ENCODE data around the gene RRBP1. TPM values are rescaled to one million over a fixed set of nuclear protein-coding genes. Genes with fewer than 3 reads are reported as not detected.
A peak's percentile ranks its signal among the peaks of the same experiment; 100 is the strongest.

RRBP1 gene
- total RNA-seq, 6 experiments from 2014 or later: 273 to 331 (median 317) TPM

GRCh38 chr20:17652411-17652810 is 29.6 kb downstream of the RRBP1 start:
- peaks cover 67% of the 10 kb centered on the region for H3K4me1 Mint-ChIP-seq (ENCODE audit: low read depth)

GRCh38 chr20:17651760-17652388 is 30.2 kb downstream of the RRBP1 start:
- Mint-ChIP-seq H3K36me3 (ENCODE audit: low read depth) (peaks cover 30% of the 10 kb centered on the region), H3K4me3 (peak overlapping the region; percentile 39), H3K27me3 (ENCODE audit: insufficient read depth) (peaks cover under 1% of the 10 kb centered on the region), H3K9me3 (no peaks in the 10 kb centered on the region), H3K27ac (peak overlapping the region; percentile 82), H3K4me1 (ENCODE audit: low read depth) (peaks cover 62% of the 10 kb centered on the region)
- no peak for TF ChIP-seq CTCF (IDR thresholded peaks at IDR 0.05)
- DNase-seq: no peak

More at GRCh38 chr20:17652411-17652810, 29.6 kb downstream of the RRBP1 start:
- Mint-ChIP-seq H3K27ac (peak overlapping the region; percentile 72), H3K9me3 (no peaks in the 10 kb centered on the region), H3K4me3 (peak overlapping the region; percentile 39; the same call in 1 of the 2 replicates), H3K27me3 (ENCODE audit: insufficient read depth) (peaks cover 2% of the 10 kb centered on the region), H3K36me3 (ENCODE audit: low read depth) (peaks cover 36% of the 10 kb centered on the region)
- no peak for DNase-seq
- no peak for TF ChIP-seq CTCF (IDR thresholded peaks at IDR 0.05)

- no peak for TF ChIP-seq CTCF (IDR thresholded peaks at IDR 0.05)
- Mint-ChIP-seq H3K36me3 (ENCODE audit: low read depth) (peaks cover 24% of the 10 kb centered on the region), H3K4me1 (ENCODE audit: low read depth) (peaks cover 56% of the 10 kb centered on the region), H3K9me3 (no peaks in the 10 kb centered on the region), H3K27ac (peak overlapping the region; percentile 82), H3K27me3 (ENCODE audit: insufficient read depth) (peaks cover 2% of the 10 kb centered on the region), H3K4me3 (no peak overlapping the region)
- peak; percentile 19 for DNase-seq
These were observed 30.8 kb downstream of the RRBP1 start for GRCh38 chr20:17651129-17651759.

- peak overlapping the region; percentile 82 for H3K27ac Mint-ChIP-seq
- H3K27me3 Mint-ChIP-seq (ENCODE audit: insufficient read depth): peaks cover 2% of the 10 kb centered on the region
These were observed 31.5 kb downstream of the RRBP1 start for GRCh38 chr20:17650301-17651128.

More at GRCh38 chr20:17650301-17651128, 31.5 kb downstream of the RRBP1 start:
- H3K9me3 Mint-ChIP-seq: no peaks in the 10 kb centered on the region
- DNase-seq: no peak
- no peak for TF ChIP-seq CTCF (IDR thresholded peaks at IDR 0.05)
- peaks cover 49% of the 10 kb centered on the region for H3K4me1 Mint-ChIP-seq (ENCODE audit: low read depth)
- peaks cover 21% of the 10 kb centered on the region; the same call in 1 of the 2 replicates for H3K36me3 Mint-ChIP-seq (ENCODE audit: low read depth)
- no peak overlapping the region for H3K4me3 Mint-ChIP-seq

Data from HFFc6 (cell line).